HUES48 (cell line): ENCODE results near the gene ADAD1.

Experiments
- H3K27ac ChIP-seq: one replicate; pipeline ENCODE4 v1.7.0; 2013; ENCODE audit warnings: low read depth, low read length, inconsistent platforms
- H3K27me3 ChIP-seq: 2 replicates; pipeline ENCODE4 v1.6.1; 2013; ENCODE audit warnings: mild to moderate bottlenecking, low read length; ENCODE audit not compliant: control insufficient read depth, insufficient read depth
- H3K36me3 ChIP-seq: 2 replicates; pipeline ENCODE4 v1.6.1; 2013; ENCODE audit warnings: low read length; ENCODE audit not compliant: control insufficient read depth, insufficient read depth
- H3K4me1 ChIP-seq: 2 replicates; pipeline ENCODE4 v1.6.1; 2013; ENCODE audit warnings: mild to moderate bottlenecking, low read length; ENCODE audit not compliant: control insufficient read depth, insufficient read depth
- H3K4me3 ChIP-seq: 2 replicates; pipeline ENCODE4 v1.5.1; 2013; ENCODE audit warnings: mild to moderate bottlenecking, low read depth, low read length
- H3K9ac ChIP-seq: 2 replicates; pipeline ENCODE4 v1.6.1; 2013; ENCODE audit warnings: mild to moderate bottlenecking, low read depth, low read length, moderate library complexity
- H3K9me3 ChIP-seq: 2 replicates; pipeline ENCODE4 v1.6.1; 2013; ENCODE audit warnings: low read length; ENCODE audit not compliant: control insufficient read depth, insufficient read depth

ADAD1 gene

GRCh38 chr4:122453384-122453995 lies 74.7 kb downstream of the ADAD1 start:
- no peak overlapping the region for H3K27ac ChIP-seq
- no peaks in the 10 kb centered on the region for H3K36me3 ChIP-seq
- no peak overlapping the region for H3K9ac ChIP-seq
- no peak overlapping the region for H3K4me3 ChIP-seq
- H3K9me3 ChIP-seq, result no peaks in the 10 kb centered on the region
- no peaks in the 10 kb centered on the region for H3K4me1 ChIP-seq
- no peaks in the 10 kb centered on the region for H3K27me3 ChIP-seq

DNA sequence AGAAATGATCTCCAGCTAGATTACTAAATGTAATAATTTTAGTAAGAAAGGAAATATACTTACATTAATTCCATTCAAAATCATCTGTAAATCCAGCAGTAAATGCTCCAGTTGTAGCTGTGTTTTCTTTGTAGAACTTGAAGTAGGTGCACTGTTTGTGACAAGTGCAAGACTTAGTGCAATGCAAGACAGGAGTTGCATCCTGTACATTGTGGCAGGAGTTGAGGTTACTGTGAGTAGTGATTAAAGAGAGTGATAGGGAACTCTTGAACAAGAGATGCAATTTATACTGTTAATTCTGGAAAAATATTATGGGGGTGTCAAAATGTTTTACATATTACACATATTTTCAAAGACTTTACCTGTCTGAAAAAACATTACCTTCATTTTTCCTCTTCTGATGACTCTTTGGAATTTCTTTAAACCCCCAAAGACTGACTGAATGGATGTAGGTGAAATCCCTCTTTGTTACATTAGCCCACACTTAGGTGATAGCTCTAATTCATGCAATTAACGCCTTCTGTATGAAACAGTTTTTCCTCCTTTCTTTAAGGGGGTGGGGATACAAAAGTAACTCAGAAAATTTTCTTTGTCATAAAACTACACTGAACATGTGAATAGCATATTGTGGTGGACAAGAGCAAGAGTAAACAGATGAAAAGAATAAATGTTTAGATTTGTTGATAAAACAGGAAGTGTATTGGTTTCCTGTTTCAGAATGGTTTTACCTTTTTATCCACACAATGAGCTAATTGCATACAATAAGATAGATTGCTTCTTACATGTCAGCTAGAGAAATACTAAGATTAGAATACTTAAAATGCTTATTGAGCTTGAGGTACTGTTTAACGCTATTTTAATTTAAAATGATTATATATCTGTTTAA lies 77.7 kb downstream of the ADAD1 start, which contains the start of gene IL2:
TSS of gene IL2 (minus strand) at position 495 of the 886 bp plus-strand sequence. CDS start at position 210, 285 bp downstream.
- no peaks in the 10 kb centered on the region for H3K27me3 ChIP-seq
- H3K9ac ChIP-seq, result no peak within 1 kb of the TSS
- H3K4me1 ChIP-seq, result peaks cover 3% of the 10 kb centered on the region; the same call in 1 of the 2 replicates
- no peak within 1 kb of the TSS for H3K27ac ChIP-seq
- H3K4me3 ChIP-seq, result no peak within 1 kb of the TSS
- H3K36me3 ChIP-seq, result no peaks in the 10 kb centered on the region
- H3K9me3 ChIP-seq, result no peaks in the 10 kb centered on the region

DNA sequence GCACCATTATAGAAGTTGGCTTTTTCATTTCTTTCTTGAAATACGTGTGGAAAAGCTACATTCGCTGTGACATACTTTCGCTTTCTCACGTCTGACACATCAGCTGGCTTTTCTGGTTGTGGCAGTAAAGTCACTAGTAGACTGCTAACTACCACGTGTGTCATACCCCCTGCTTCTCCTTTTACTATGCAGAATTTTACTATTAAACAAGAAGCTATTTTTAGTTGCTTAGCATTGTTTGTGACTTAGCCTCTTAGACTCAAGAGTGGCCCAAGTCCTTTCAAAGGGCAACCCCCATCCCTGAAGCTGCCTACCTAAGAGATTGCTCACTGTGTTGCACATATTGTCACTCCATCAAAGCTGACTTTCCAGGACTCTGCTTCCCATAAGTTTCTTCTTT lies 79.8 kb downstream of the ADAD1 start:
- Histone ChIP-seq H3K9ac (no peak overlapping the region), H3K27ac (peak overlapping the region; percentile 36), H3K9me3 (no peaks in the 10 kb centered on the region), H3K36me3 (no peaks in the 10 kb centered on the region), H3K27me3 (no peaks in the 10 kb centered on the region), H3K4me1 (peaks cover 3% of the 10 kb centered on the region; the same call in 1 of the 2 replicates), H3K4me3 (no peak overlapping the region)

- peaks cover 11% of the 10 kb centered on the region for H3K9me3 ChIP-seq
- no peaks in the 10 kb centered on the region for H3K36me3 ChIP-seq
- H3K27ac ChIP-seq, result no peak overlapping the region
- H3K4me1 ChIP-seq, result no peaks in the 10 kb centered on the region
- no peak overlapping the region for H3K9ac ChIP-seq
- no peak overlapping the region for H3K4me3 ChIP-seq
- H3K27me3 ChIP-seq, result no peaks in the 10 kb centered on the region
These were observed 90.6 kb downstream of the ADAD1 start for GRCh38 chr4:122469457-122469856.

GRCh38 chr4:122475233-122475632 lies 96.4 kb downstream of the ADAD1 start:
- no peaks in the 10 kb centered on the region for H3K27me3 ChIP-seq
- no peak overlapping the region for H3K27ac ChIP-seq
- H3K36me3 ChIP-seq, result no peaks in the 10 kb centered on the region
- no peaks in the 10 kb centered on the region for H3K4me1 ChIP-seq
- H3K9ac ChIP-seq, result no peak overlapping the region
- H3K4me3 ChIP-seq, result no peak overlapping the region
- H3K9me3 ChIP-seq, result no peaks in the 10 kb centered on the region

DNA sequence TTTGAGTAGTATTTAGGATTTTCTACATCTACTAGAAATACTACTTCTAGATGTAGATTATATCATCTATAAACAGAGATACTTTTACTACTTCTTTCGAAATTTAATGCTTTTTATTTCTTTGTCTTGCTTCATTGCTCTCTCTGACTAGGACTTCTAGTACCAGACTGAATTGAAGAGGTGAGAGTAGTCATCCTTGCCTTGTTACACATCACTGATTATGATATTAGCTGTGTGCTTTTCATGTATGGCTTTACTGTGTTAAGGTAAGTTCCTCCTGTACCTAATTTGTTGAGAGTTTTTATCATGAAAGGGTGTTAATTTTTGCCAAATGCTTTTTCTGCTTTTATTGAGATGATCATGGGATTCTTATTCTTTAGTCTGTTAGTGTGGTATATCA lies 97.3 kb downstream of the ADAD1 start:
- Histone ChIP-seq H3K4me1 (no peaks in the 10 kb centered on the region), H3K27ac (no peak overlapping the region)

GRCh38 chr4:122476745-122477144 lies 97.9 kb downstream of the ADAD1 start:
- Histone ChIP-seq H3K9ac (no peak overlapping the region), H3K4me1 (no peaks in the 10 kb centered on the region), H3K36me3 (no peaks in the 10 kb centered on the region), H3K9me3 (no peaks in the 10 kb centered on the region), H3K27me3 (no peaks in the 10 kb centered on the region), H3K4me3 (no peak overlapping the region), H3K27ac (no peak overlapping the region)

More for the DNA sequence above, 97.3 kb downstream of the ADAD1 start:
- Histone ChIP-seq H3K9me3 (no peaks in the 10 kb centered on the region), H3K27me3 (no peaks in the 10 kb centered on the region), H3K36me3 (no peaks in the 10 kb centered on the region), H3K4me3 (no peak overlapping the region), H3K9ac (no peak overlapping the region)
